22Rv1 (cell line): ENCODE data around the gene CNOT4.

Experiments used
- H3K27ac ChIP-seq: fragments of 450-650 bp; 2 replicates; pipeline ENCODE4 v1.5.1; 2017
- ZFX ChIP-seq: fragments of 450-650 bp; IDR thresholded peaks from 2 replicates; pipeline ENCODE4 v1.6.1; 2017; ENCODE audit warnings: antibody characterized with exemption, borderline replicate concordance
- TF ChIP-seq, protein P1 (sequence below): fragments of 450-650 bp; IDR thresholded peaks from 2 replicates; pipeline ENCODE4 v1.5.1; 2017; ENCODE audit warnings: mild to moderate bottlenecking

The CNOT4 gene

DNA sequence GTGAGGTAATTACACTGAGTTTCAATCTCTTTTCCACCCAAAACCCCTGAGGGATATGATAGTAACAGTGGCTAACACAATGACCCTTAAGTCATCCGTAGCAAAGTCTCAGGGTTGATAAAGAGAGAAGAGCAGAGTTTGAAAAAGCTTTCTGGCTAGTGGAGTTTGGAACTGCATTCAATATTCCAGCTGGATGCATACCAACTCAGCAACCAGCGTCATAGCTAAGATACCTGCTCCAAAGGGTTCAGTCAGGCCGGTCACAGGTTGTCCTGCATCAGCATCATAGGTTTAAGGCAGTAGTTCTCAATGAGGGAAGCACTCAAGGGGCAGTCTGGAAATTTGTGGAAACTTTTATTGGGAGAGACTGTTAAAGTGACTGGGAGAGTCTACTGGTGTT is 93.5 kb downstream of the CNOT4 start:
- no peak overlapping the region for H3K27ac ChIP-seq
- TF ChIP-seq, protein P1, sequence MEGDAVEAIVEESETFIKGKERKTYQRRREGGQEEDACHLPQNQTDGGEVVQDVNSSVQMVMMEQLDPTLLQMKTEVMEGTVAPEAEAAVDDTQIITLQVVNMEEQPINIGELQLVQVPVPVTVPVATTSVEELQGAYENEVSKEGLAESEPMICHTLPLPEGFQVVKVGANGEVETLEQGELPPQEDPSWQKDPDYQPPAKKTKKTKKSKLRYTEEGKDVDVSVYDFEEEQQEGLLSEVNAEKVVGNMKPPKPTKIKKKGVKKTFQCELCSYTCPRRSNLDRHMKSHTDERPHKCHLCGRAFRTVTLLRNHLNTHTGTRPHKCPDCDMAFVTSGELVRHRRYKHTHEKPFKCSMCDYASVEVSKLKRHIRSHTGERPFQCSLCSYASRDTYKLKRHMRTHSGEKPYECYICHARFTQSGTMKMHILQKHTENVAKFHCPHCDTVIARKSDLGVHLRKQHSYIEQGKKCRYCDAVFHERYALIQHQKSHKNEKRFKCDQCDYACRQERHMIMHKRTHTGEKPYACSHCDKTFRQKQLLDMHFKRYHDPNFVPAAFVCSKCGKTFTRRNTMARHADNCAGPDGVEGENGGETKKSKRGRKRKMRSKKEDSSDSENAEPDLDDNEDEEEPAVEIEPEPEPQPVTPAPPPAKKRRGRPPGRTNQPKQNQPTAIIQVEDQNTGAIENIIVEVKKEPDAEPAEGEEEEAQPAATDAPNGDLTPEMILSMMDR, result no peak
- no peak for TF ChIP-seq ZFX

DNA sequence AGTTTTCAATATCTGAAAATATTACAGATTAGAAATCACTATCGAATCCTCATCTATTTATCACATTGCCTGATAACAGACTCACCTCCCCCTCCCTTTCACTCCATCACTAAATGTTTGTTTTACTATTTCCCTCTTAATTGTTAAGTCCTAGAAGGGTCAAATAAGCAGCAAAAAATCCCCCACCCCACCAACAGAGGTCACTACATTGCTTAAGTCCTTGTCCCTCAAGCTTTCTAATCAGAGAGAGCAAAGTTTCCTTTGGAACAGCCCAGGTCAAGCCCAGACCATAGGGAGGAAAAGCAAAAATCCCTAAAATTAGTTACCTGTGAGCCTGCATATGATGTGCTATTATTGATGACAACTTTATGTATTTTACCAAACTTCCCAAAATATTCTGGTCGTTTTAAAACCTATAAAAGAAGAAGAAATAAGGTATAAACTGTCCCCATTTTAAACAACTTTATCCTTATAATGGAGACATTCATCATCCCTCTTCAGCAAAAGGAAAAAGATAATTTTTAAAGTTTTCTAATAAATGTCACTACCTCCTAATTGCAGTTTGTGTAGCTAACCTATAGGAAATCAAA is 95.0 kb downstream of the CNOT4 start:
- TF ChIP-seq, protein P1, result peak; percentile 86
- TF ChIP-seq ZFX, result no peak
- H3K27ac ChIP-seq, result no peak overlapping the region

DNA sequence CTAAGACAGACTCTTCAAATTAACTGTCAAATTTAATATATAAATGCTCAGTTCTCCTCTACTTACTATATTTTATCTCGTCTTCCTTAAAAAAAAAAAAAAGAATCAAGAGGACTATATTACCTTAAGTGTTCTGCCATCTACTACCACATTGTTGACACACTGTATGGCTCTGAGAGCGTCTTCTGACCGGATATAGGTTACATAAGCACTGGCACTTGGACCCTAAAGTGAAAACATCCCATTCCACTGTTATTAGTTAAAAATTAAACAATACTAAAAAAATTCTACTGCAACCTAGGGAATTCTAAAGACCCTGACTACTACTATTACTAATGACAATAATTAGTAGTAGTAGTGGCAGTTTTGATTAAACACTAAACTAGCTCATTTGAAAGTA is 95.7 kb downstream of the CNOT4 start:
- H3K27ac ChIP-seq, result no peak overlapping the region
- TF ChIP-seq ZFX, result no peak
- TF ChIP-seq, protein P1, result no peak

DNA sequence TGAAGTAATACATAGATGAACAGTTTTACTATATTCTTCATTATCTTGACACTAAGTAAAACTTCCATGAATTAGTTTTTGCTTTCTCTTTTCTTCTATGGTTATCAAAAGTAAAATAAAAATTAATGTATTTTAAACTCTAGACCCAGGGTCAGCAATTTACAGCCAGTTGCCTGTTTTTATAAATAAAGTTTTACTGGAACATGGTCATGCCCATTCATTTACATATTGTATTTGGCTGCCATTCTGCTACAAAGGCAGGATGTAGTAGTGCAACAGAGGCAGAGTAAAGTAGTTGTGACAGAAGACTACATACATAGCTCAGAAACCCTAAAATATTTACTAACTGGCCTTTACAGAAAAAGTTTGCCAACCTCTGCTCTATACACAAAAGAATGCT is 98.8 kb downstream of the CNOT4 start:
- TF ChIP-seq, protein P1, result no peak
- no peak for TF ChIP-seq ZFX
- no peak overlapping the region for H3K27ac ChIP-seq

DNA sequence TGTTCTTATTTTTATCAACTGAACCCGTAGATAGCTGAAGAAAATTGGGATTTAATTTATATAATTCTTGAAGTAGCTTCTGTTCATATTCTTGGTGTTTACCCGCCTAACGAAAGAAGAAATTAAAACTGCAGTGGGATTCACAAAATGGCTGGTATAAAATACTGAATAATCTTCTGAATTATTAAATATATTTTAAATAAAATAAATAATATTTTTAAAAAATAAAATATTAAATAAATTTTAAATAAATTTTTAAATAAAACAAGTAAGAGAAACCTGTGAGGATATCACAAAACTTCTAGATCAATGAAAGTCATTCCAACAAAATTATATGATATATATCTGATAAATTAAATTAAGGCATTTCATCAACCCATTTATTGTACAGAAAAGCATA is 99.4 kb downstream of the CNOT4 start:
- no peak overlapping the region for H3K27ac ChIP-seq
- TF ChIP-seq ZFX, result no peak
- TF ChIP-seq, protein P1, result no peak

DNA sequence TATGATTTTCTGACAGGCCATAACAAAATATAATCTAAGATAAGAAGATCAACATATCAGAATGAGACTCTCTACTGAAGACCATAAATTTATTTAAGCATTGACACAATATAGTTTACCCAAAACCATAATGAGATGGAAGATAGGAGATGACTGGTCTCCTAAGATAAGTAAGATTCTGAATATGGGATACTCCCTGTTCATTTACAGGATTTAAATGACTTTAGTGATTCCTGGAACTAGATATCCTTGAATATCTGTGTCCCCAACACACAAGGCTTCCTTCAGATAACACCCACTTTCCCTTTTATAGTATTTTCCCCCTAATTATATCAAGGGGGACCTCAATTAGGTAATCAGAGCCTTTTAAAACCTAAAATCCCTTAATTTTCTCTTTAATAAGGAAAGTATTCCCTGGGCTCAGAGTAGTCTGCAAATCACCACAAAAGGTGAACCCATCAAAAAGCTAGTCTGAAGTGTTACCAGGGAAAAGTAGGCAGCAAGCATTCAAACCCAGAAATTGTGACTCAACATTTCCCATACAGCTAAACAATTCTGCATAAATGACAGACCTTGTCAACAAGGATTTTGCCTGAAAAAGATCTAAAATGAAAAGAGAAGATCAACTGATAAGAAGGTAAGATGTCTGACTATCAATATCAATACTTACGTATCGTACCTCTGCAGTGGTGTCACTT is 99.9 kb downstream of the CNOT4 start:
- H3K27ac ChIP-seq, result no peak overlapping the region
- TF ChIP-seq ZFX, result no peak
- TF ChIP-seq, protein P1, result no peak

DNA sequence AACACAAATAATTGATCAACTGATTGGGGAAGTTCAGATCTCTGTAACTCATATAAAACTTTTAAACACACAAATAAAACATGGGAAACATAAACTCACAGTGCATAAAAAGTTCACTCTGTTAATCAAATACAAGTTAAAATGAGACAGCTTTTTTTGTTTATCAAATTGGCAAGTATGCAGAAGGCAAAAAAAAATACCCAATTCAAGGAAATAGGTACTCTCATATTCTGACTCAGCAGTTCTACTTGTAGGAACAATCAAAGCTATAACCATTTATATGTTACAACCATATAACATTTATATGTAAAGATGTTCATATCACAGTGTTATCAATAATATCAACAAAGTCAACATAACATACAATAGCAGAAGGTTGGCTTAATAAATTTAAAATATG is 102.0 kb downstream of the CNOT4 start:
- no peak for TF ChIP-seq ZFX
- TF ChIP-seq, protein P1, result no peak
- H3K27ac ChIP-seq, result no peak overlapping the region
